Measurements from ENCODE around the gene LRPPRC.

DNA sequence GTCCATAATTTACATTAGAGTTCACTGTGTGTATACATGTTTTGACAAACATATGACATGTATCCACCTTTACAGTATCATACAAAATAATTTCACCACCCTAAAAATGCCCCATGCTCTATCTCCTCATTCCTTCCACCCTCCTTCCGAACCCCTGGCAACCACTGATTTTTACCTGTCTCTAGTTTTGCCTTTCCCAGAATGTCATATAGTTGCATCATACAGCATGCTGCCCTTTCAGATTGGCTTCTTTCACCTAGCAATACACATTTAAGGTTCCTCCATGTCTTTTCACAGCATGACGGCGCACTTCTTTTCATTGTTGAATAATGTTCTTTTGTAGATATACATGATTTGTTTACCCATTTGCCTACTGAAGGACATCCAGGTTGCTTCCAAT, 10.4 kb downstream of the LRPPRC start:
- TF ChIP-seq MYC (IDR thresholded peaks at IDR 0.05; ENCODE audit: low read depth, low read length) (no peak), EZH2 (IDR thresholded peaks at IDR 0.05; ENCODE audit: borderline replicate concordance, low read depth, low read length, severe bottlenecking) (no peak), GATA2 (IDR thresholded peaks at IDR 0.05; ENCODE audit: insufficient read depth, insufficient read length, low read depth, low read length) (no peak), POLR2AphosphoS5 (IDR thresholded peaks at IDR 0.05; ENCODE audit: insufficient read depth, low read depth, low read length) (no peak), FOS (IDR thresholded peaks at IDR 0.05; ENCODE audit: borderline replicate concordance, insufficient read depth, low read length) (no peak)
- TF ChIP-seq, protein P1, sequence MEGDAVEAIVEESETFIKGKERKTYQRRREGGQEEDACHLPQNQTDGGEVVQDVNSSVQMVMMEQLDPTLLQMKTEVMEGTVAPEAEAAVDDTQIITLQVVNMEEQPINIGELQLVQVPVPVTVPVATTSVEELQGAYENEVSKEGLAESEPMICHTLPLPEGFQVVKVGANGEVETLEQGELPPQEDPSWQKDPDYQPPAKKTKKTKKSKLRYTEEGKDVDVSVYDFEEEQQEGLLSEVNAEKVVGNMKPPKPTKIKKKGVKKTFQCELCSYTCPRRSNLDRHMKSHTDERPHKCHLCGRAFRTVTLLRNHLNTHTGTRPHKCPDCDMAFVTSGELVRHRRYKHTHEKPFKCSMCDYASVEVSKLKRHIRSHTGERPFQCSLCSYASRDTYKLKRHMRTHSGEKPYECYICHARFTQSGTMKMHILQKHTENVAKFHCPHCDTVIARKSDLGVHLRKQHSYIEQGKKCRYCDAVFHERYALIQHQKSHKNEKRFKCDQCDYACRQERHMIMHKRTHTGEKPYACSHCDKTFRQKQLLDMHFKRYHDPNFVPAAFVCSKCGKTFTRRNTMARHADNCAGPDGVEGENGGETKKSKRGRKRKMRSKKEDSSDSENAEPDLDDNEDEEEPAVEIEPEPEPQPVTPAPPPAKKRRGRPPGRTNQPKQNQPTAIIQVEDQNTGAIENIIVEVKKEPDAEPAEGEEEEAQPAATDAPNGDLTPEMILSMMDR (IDR thresholded peaks at IDR 0.05; ENCODE audit: extremely low read depth in 1 of 2, insufficient read depth in 1 of 2, low read depth in 1 of 2, low read length in 2 of 2) = no peak
- TF ChIP-seq, protein P2, sequence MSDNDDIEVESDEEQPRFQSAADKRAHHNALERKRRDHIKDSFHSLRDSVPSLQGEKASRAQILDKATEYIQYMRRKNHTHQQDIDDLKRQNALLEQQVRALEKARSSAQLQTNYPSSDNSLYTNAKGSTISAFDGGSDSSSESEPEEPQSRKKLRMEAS (IDR thresholded peaks at IDR 0.05; ENCODE audit: insufficient read depth, insufficient read length) = no peak
